ACC112 (cell line): ENCODE data around the gene TAC3.
"Not testable (repeated sequence)": the region's sequence is repeated elsewhere in the genome, so short reads cannot be mapped to it uniquely, and the experiment has no call there.

Experiments used
- H2AFZ ChIP-seq: fragments of 200-600 bp; sonication (generic); one replicate; pipeline ENCODE4 v1.6.0; 2017; ENCODE audit warnings: antibody characterized with exemption, low read length; ENCODE audit not compliant: unreplicated experiment
- H3K27ac ChIP-seq: fragments of 200-600 bp; sonication (generic); 2 replicates; pipeline ENCODE4 v1.5.1; 2014; ENCODE audit warnings: low read depth, mild to moderate bottlenecking, antibody characterized with exemption, low read length, moderate library complexity
- H3K27me3 ChIP-seq: fragments of 200-600 bp; sonication (generic); 2 replicates; pipeline ENCODE4 v1.6.1; 2014; ENCODE audit warnings: mild to moderate bottlenecking, antibody characterized with exemption, low read length, moderate library complexity, mixed read lengths; ENCODE audit not compliant: insufficient read depth
- H3K36me3 ChIP-seq: fragments of 200-600 bp; sonication (generic); 2 replicates; pipeline ENCODE4 v1.6.1; 2016; ENCODE audit warnings: mild to moderate bottlenecking, antibody characterized with exemption, low read length, moderate library complexity, mixed read lengths; ENCODE audit not compliant: insufficient read depth
- H3K4me1 ChIP-seq: fragments of 200-600 bp; sonication (generic); one replicate; pipeline ENCODE4 v1.6.1; 2016; ENCODE audit warnings: low read length, mixed read lengths; ENCODE audit not compliant: insufficient read depth, unreplicated experiment, control insufficient read depth
- H3K4me3 ChIP-seq: fragments of 200-600 bp; sonication (generic); 2 replicates; pipeline ENCODE4 v1.5.1; 2014; ENCODE audit warnings: mild to moderate bottlenecking, low read depth, low read length
- H3K79me2 ChIP-seq: fragments of 200-600 bp; sonication (generic); one replicate; pipeline ENCODE4 v1.6.0; 2016; ENCODE audit warnings: low read length; ENCODE audit not compliant: control insufficient read depth, unreplicated experiment, insufficient read depth

Gene TAC3

DNA sequence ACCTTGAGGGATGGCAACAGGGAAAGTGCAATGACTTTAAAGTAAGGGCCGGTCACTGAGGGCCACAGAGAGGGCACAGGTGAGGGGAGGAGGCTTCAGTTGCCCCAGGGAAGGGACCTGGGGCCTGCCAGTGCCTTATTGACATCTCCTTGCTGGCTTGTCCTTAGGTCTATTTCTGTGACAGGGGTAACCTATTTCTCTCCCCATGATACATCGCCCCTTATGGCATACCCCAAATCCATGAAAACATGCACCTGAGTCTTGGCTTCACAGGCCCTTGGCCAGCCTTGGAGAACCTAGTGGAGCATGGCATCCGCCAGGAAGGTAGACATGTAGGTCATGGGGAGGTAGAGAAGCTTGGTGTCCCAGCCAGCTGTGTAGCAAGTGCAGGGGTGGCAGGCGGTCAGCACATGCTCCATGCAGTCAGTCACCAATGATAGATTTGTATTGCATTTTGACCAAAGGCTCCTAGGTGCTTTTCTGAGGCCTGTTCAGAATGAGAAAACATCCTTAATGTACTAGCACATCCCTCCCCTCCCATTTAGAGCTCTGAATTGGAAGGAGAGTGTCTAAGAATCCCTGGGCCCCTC, 35.3 kb downstream of the TAC3 start:
- Histone ChIP-seq H3K36me3 (no peaks in the 10 kb centered on the region), H3K4me1 (no peaks in the 10 kb centered on the region), H3K27me3 (no peaks in the 10 kb centered on the region)

GRCh38 chr12:56980268-56980667, 36.1 kb downstream of the TAC3 start:
- H3K79me2 ChIP-seq: no peaks in the 10 kb centered on the region
- H2AFZ ChIP-seq: no peak overlapping the region
- H3K4me3 ChIP-seq: no peak overlapping the region
- H3K36me3 ChIP-seq: no peaks in the 10 kb centered on the region
- H3K27ac ChIP-seq: no peak overlapping the region
- no peaks in the 10 kb centered on the region for H3K27me3 ChIP-seq
- H3K4me1 ChIP-seq: no peaks in the 10 kb centered on the region

More for the DNA sequence above, 35.3 kb downstream of the TAC3 start:
- H2AFZ ChIP-seq: no peak overlapping the region
- H3K27ac ChIP-seq: no peak overlapping the region
- no peak overlapping the region for H3K4me3 ChIP-seq
- no peaks in the 10 kb centered on the region for H3K79me2 ChIP-seq

GRCh38 chr12:56979628-56980027, 36.7 kb downstream of the TAC3 start:
- Histone ChIP-seq H3K27ac (no peak overlapping the region), H3K4me1 (no peaks in the 10 kb centered on the region), H2AFZ (no peak overlapping the region), H3K27me3 (no peaks in the 10 kb centered on the region), H3K79me2 (no peaks in the 10 kb centered on the region), H3K36me3 (no peaks in the 10 kb centered on the region), H3K4me3 (no peak overlapping the region)

- H3K4me1 ChIP-seq: no peaks in the 10 kb centered on the region
- H3K36me3 ChIP-seq: no peaks in the 10 kb centered on the region
- H2AFZ ChIP-seq: no peak overlapping the region
- H3K79me2 ChIP-seq: no peaks in the 10 kb centered on the region
- no peak overlapping the region for H3K27ac ChIP-seq
- H3K27me3 ChIP-seq: no peaks in the 10 kb centered on the region
- no peak overlapping the region for H3K4me3 ChIP-seq
Measured at GRCh38 chr12:56978397-56979138, 37.8 kb downstream of the TAC3 start.

GRCh38 chr12:56977361-56977760, 39.0 kb downstream of the TAC3 start:
- H3K27me3 ChIP-seq: not testable (repeated sequence)

DNA sequence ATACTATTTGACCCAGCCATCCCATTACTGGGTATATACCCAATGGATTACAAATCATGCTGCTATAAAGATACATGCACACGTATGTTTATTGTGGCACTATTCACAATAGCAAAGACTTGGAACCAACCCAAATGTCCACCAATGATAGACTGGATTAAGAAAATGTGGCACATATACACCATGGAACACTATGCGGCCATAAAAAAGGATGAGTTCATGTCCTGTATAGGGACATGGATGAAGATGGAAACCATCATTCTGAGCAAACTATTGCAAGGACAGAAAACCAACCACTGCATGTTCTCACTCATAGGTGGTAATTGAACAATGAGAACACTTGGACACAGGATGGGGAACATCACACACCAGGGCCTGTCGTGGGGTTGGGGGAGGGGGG, 42.1 kb downstream of the TAC3 start:
- not testable (repeated sequence) for H3K27ac ChIP-seq, H2AFZ ChIP-seq, H3K36me3 ChIP-seq, H3K4me1 ChIP-seq, H3K27me3 ChIP-seq, H3K79me2 ChIP-seq, H3K4me3 ChIP-seq

More at GRCh38 chr12:56977361-56977760, 39.0 kb downstream of the TAC3 start:
- H3K36me3 ChIP-seq, H3K4me1 ChIP-seq, H3K79me2 ChIP-seq, H2AFZ ChIP-seq, H3K27ac ChIP-seq, H3K4me3 ChIP-seq: not testable (repeated sequence)

DNA sequence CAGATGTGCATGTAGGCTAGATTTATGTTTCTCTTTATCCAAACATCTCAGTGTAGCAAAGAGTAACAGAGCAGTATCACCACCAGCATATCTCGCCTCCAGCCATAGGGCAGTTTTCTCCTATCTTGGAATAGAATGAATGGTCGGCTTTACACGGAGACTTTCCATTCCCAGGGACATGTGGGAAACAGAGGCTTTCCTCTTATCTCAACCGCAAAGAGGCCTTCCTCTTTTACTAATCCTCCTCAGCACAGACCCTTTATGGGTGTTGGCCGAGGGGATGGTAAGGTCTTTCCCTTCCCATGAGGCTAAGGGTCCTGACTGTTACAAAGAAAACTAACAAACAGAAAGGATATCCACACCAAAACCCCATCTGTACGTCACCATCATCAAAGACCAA, 47.4 kb downstream of the TAC3 start:
- not testable (repeated sequence) for H2AFZ ChIP-seq, H3K79me2 ChIP-seq, H3K4me1 ChIP-seq, H3K27ac ChIP-seq, H3K4me3 ChIP-seq, H3K36me3 ChIP-seq
- H3K27me3 ChIP-seq: peaks cover 19% of the 10 kb centered on the region

DNA sequence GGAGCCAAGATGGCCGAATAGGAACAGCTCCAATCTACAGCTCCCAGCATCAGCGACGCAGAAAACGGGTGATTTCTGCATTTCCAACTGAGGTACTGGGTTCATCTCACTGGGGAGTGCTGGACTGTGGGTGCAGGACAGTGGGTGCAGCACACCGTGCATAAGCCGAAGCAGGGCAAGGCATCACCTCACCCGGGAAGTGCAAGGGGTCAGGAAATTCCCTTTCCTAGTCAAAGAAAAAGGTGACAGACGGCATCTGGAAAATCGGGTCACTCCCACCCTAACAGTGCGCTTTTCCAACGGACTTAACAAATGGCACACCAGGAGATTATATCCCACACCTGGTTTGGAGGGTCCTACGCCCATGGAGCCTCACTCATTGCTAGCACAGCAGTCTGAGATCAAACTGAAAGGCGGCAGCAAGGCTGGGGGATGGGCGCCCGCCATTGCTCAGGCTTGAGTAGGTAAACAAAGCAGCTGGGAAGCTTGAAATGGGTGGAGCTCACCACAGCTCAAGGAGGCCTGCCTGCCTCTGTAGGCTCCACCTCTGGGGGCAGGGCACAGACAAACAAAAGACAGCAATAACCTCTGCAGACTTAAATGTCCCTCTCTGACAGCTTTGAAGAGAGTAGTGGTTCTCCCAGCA, 50.2 kb downstream of the TAC3 start:
- H3K4me1 ChIP-seq, H3K27ac ChIP-seq, H3K79me2 ChIP-seq, H3K36me3 ChIP-seq, H2AFZ ChIP-seq, H3K4me3 ChIP-seq: not testable (repeated sequence)
- H3K27me3 ChIP-seq: peaks cover 19% of the 10 kb centered on the region

DNA sequence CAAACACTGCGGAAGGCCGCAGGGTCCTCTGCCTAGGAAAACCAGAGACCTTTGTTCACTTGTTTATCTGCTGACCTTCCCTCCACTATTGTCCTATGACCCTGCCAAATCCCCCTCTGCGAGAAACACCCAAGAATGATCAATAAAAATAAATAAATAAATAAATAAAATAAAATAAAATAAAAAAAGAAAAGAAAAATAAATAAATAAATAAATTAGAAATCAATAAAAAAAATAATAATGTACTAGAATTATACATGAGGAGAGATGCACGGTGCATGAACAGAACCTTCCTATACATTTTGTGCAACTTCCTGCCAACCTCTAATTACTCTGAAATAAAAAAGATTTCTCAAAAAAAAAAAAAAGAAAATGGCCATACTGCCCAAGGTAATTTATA, 51.2 kb downstream of the TAC3 start:
- not testable (repeated sequence) for H2AFZ ChIP-seq, H3K79me2 ChIP-seq, H3K4me1 ChIP-seq, H3K4me3 ChIP-seq, H3K36me3 ChIP-seq, H3K27ac ChIP-seq
- H3K27me3 ChIP-seq: peaks cover 15% of the 10 kb centered on the region

DNA sequence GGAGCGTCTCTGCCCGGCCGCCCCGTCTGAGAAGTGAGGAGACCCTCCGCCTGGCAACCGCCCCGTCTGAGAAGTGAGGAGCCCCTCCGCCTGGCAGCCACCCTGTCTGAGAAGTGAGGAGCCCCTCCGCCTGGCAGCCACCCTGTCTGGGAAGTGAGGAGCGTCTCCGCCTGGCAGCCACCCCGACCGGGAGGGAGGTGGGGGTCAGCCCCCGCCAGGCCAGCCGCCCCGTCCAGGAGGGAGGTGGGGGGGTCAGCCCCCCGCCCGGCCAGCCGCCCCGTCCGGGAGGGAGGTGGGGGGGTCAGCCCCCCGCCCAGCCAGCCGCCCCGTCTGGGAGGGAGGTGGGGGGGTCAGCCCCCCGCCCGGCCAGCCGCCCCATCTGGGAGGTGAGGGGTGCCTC, 52.8 kb downstream of the TAC3 start:
- not testable (repeated sequence) for H3K4me1 ChIP-seq, H3K79me2 ChIP-seq, H2AFZ ChIP-seq, H3K36me3 ChIP-seq, H3K4me3 ChIP-seq, H3K27ac ChIP-seq
- H3K27me3 ChIP-seq: peaks cover 21% of the 10 kb centered on the region

- H3K27me3 ChIP-seq: peaks cover 24% of the 10 kb centered on the region
- not testable (repeated sequence) for H2AFZ ChIP-seq, H3K36me3 ChIP-seq, H3K27ac ChIP-seq, H3K4me3 ChIP-seq, H3K4me1 ChIP-seq, H3K79me2 ChIP-seq
Measured at GRCh38 chr12:56962247-56962646, 54.1 kb downstream of the TAC3 start.
